Measurements from ENCODE around the gene CXCR3. TPM values are rescaled to one million over a fixed set of nuclear protein-coding genes. Genes with fewer than 3 reads are reported as not detected.

CXCR3 gene
- total RNA-seq, 1 donor from 2014 or later, result not detected

- no peaks in the 10 kb centered on the region for H3K27me3 Mint-ChIP-seq (ENCODE audit: low read depth, unreplicated experiment)
- peaks cover 4% of the 10 kb centered on the region for H3K36me3 Mint-ChIP-seq (ENCODE audit: low read depth, unreplicated experiment)
- H3K36me3 ChIP-seq (ENCODE audit: insufficient read depth, low read length), result no peaks in the 10 kb centered on the region
- H3K9me3 Mint-ChIP-seq (ENCODE audit: unreplicated experiment), result no peaks in the 10 kb centered on the region
- H3K79me2 ChIP-seq (ENCODE audit: insufficient read depth, low read length), result no peaks in the 10 kb centered on the region
- no peak overlapping the region for H3K9ac ChIP-seq (ENCODE audit: low read length)
- H4K20me1 ChIP-seq (ENCODE audit: insufficient read depth, low read length), result no peaks in the 10 kb centered on the region
- no peak overlapping the region for H2AFZ ChIP-seq (ENCODE audit: low read depth, low read length)
- H3K4me1 ChIP-seq (ENCODE audit: insufficient read depth, low read length), result peaks cover 10% of the 10 kb centered on the region
- no peak for TF ChIP-seq EZH2 (IDR thresholded peaks at IDR 0.05; ENCODE audit: insufficient read depth, low read length)
- TF ChIP-seq CTCF (IDR thresholded peaks at IDR 0.05; ENCODE audit: insufficient read depth, low read depth, low read length), result no peak
- no peak overlapping the region for H3K27ac Mint-ChIP-seq (ENCODE audit: unreplicated experiment)
- no peaks in the 10 kb centered on the region for H3K27me3 ChIP-seq (ENCODE audit: insufficient read depth, low read length)
- DNase-seq (ENCODE audit: low read depth), result peak; percentile 10
- no peak overlapping the region for H3K27ac ChIP-seq (ENCODE audit: low read depth, low read length)
- H3K9me3 ChIP-seq (ENCODE audit: insufficient read depth, low read depth, low read length), result no peaks in the 10 kb centered on the region
- peaks cover 2% of the 10 kb centered on the region for H3K4me1 Mint-ChIP-seq (ENCODE audit: low read depth, unreplicated experiment)
- H3K4me2 ChIP-seq (ENCODE audit: low read length), result no peak overlapping the region
- no peak overlapping the region for H3K4me3 Mint-ChIP-seq (ENCODE audit: unreplicated experiment)
- no peak overlapping the region for H3K4me3 ChIP-seq (ENCODE audit: insufficient read depth, low read depth, low read length)
- no peak for FAIRE-seq
These were observed 18.9 kb upstream of the CXCR3 start for GRCh38 chrX:71637253-71637618.

- H3K79me2 ChIP-seq (ENCODE audit: insufficient read depth, low read length), result no peaks in the 10 kb centered on the region
- peaks cover 10% of the 10 kb centered on the region for H3K4me1 ChIP-seq (ENCODE audit: insufficient read depth, low read length)
- FAIRE-seq, result no peak
- no peaks in the 10 kb centered on the region for H3K27me3 Mint-ChIP-seq (ENCODE audit: low read depth, unreplicated experiment)
- H3K27ac Mint-ChIP-seq (ENCODE audit: unreplicated experiment), result no peak overlapping the region
- H3K9me3 Mint-ChIP-seq (ENCODE audit: unreplicated experiment), result no peaks in the 10 kb centered on the region
- H3K9ac ChIP-seq (ENCODE audit: low read length), result no peak overlapping the region
- no peak overlapping the region for H2AFZ ChIP-seq (ENCODE audit: low read depth, low read length)
- peaks cover 4% of the 10 kb centered on the region for H3K36me3 Mint-ChIP-seq (ENCODE audit: low read depth, unreplicated experiment)
- TF ChIP-seq CTCF (IDR thresholded peaks at IDR 0.05; ENCODE audit: insufficient read depth, low read depth, low read length), result no peak
- no peak for TF ChIP-seq EZH2 (IDR thresholded peaks at IDR 0.05; ENCODE audit: insufficient read depth, low read length)
- H3K27me3 ChIP-seq (ENCODE audit: insufficient read depth, low read length), result no peaks in the 10 kb centered on the region
- peaks cover 2% of the 10 kb centered on the region for H3K4me1 Mint-ChIP-seq (ENCODE audit: low read depth, unreplicated experiment)
- H4K20me1 ChIP-seq (ENCODE audit: insufficient read depth, low read length), result no peaks in the 10 kb centered on the region
- H3K4me2 ChIP-seq (ENCODE audit: low read length), result no peak overlapping the region
- H3K27ac ChIP-seq (ENCODE audit: low read depth, low read length), result no peak overlapping the region
- no peak overlapping the region for H3K4me3 ChIP-seq (ENCODE audit: insufficient read depth, low read depth, low read length)
- H3K4me3 Mint-ChIP-seq (ENCODE audit: unreplicated experiment), result peak overlapping the region; percentile 62
- H3K36me3 ChIP-seq (ENCODE audit: insufficient read depth, low read length), result no peaks in the 10 kb centered on the region
- H3K9me3 ChIP-seq (ENCODE audit: insufficient read depth, low read depth, low read length), result no peaks in the 10 kb centered on the region
- DNase-seq (ENCODE audit: low read depth), result no peak
These were observed 18.3 kb upstream of the CXCR3 start for GRCh38 chrX:71636438-71637252.

GRCh38 chrX:71634366-71634765 lies 16.1 kb upstream of the CXCR3 start:
- H3K27me3 ChIP-seq (ENCODE audit: insufficient read depth, low read length), result no peaks in the 10 kb centered on the region
- H3K9ac ChIP-seq (ENCODE audit: low read length), result no peak overlapping the region
- H3K9me3 ChIP-seq (ENCODE audit: insufficient read depth, low read depth, low read length), result no peaks in the 10 kb centered on the region
- Mint-ChIP-seq H3K4me3 (ENCODE audit: unreplicated experiment) (no peak overlapping the region), H3K4me1 (ENCODE audit: low read depth, unreplicated experiment) (peaks cover 2% of the 10 kb centered on the region), H3K27me3 (ENCODE audit: low read depth, unreplicated experiment) (no peaks in the 10 kb centered on the region), H3K27ac (ENCODE audit: unreplicated experiment) (no peak overlapping the region), H3K9me3 (ENCODE audit: unreplicated experiment) (no peaks in the 10 kb centered on the region), H3K36me3 (ENCODE audit: low read depth, unreplicated experiment) (peaks cover 4% of the 10 kb centered on the region)
- no peak overlapping the region for H2AFZ ChIP-seq (ENCODE audit: low read depth, low read length)
- no peak overlapping the region for H3K4me3 ChIP-seq (ENCODE audit: insufficient read depth, low read depth, low read length)
- TF ChIP-seq CTCF (IDR thresholded peaks at IDR 0.05; ENCODE audit: insufficient read depth, low read depth, low read length) (no peak), EZH2 (IDR thresholded peaks at IDR 0.05; ENCODE audit: insufficient read depth, low read length) (no peak)
- no peak overlapping the region for H3K27ac ChIP-seq (ENCODE audit: low read depth, low read length)
- no peaks in the 10 kb centered on the region for H3K36me3 ChIP-seq (ENCODE audit: insufficient read depth, low read length)
- no peaks in the 10 kb centered on the region for H3K79me2 ChIP-seq (ENCODE audit: insufficient read depth, low read length)
- DNase-seq (ENCODE audit: low read depth) (no peak), FAIRE-seq (no peak)
- H3K4me2 ChIP-seq (ENCODE audit: low read length), result no peak overlapping the region
- H4K20me1 ChIP-seq (ENCODE audit: insufficient read depth, low read length), result no peaks in the 10 kb centered on the region
- peaks cover 10% of the 10 kb centered on the region for H3K4me1 ChIP-seq (ENCODE audit: insufficient read depth, low read length)

Data from astrocyte (in vitro differentiated cells and primary cell).